ENCODE results near the gene GALNT9. TPM values are rescaled to one million over a fixed set of nuclear protein-coding genes. Genes with fewer than 3 reads are reported as not detected.

Gene GALNT9
- total RNA-seq, 6 experiments from 2014 or later = not detected

- H3K4me3 ChIP-seq = no peak overlapping the region
- no peak overlapping the region for H3K27ac ChIP-seq
- TF ChIP-seq CTCF (IDR thresholded peaks at IDR 0.05) = no peak
- no peak for TF ChIP-seq POLR2A (IDR thresholded peaks at IDR 0.05)
- no peaks in the 10 kb centered on the region for H3K36me3 ChIP-seq
- no peaks in the 10 kb centered on the region for H3K9me3 ChIP-seq
- H3K4me1 ChIP-seq = peaks cover 0 to 7% (median 0%) of the 10 kb centered on the region in 4 donors
- 74% methylated on average over 3 of the region's 37 CpGs for WGBS (ENCODE audit: insufficient coverage, low coverage, low lambda C conversion rate, missing lambda C conversion rate)
- no peak for ATAC-seq
- peak in 2 of 3 donors; percentile 14 to 45 for DNase-seq
- intact Hi-C loops (cut with DNase I) = loop anchor here (10.0 kb wide), 2 partner anchors 56 to 246 kb away; no protein-coding TSS in a partner anchor
- no peaks in the 10 kb centered on the region for H3K27me3 ChIP-seq
Measured at GRCh38 chr12:132158677-132159554, 170.5 kb downstream of the GALNT9 start.

DNA sequence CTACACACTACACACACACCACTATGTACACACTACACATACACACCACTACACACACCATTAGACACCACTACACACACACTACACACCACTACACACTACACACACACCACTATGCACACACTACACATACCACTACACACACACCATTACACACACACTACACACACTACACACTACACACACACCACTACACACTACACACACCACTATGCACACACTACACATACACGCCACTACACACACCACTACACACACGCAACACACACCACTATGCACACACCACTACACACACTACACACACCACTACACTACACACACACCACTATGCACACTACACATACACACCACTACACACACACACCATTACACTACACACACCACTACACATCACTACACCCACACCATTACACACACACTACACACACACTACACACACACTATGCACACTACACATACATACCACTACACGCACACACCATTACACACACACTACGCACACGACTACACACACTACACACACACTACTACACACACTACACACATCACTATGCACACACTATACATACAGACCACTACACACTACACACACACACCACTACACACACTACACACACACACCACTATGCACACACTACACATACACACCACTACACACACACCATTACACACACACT is 171.5 kb downstream of the GALNT9 start:
- H3K9me3 ChIP-seq = no peaks in the 10 kb centered on the region
- intact Hi-C loops (cut with DNase I) = loop anchor here (10.0 kb wide), 2 partner anchors 57 to 247 kb away; no protein-coding TSS in a partner anchor
- H3K27ac ChIP-seq = no peak overlapping the region
- no peaks in the 10 kb centered on the region for H3K27me3 ChIP-seq
- TF ChIP-seq CTCF (IDR thresholded peaks at IDR 0.05) (no peak), POLR2A (IDR thresholded peaks at IDR 0.05) (no peak)
- 89% methylated on average over 5 of the region's 5 CpGs for WGBS (ENCODE audit: insufficient coverage, low coverage, low lambda C conversion rate, missing lambda C conversion rate)
- H3K4me3 ChIP-seq = no peak overlapping the region
- no peak for ATAC-seq
- H3K4me1 ChIP-seq = peaks cover 0 to 8% (median 0%) of the 10 kb centered on the region in 4 donors
- DNase-seq = no peak
- H3K36me3 ChIP-seq = no peaks in the 10 kb centered on the region

GRCh38 chr12:132156573-132157325 is 172.6 kb downstream of the GALNT9 start:
- TF ChIP-seq POLR2A (IDR thresholded peaks at IDR 0.05) (no peak), CTCF (IDR thresholded peaks at IDR 0.05) (no peak)
- DNase-seq = no peak
- Histone ChIP-seq H3K36me3 (no peaks in the 10 kb centered on the region), H3K27ac (no peak overlapping the region), H3K27me3 (no peaks in the 10 kb centered on the region), H3K4me3 (no peak overlapping the region), H3K4me1 (peaks cover 0 to 4% (median 0%) of the 10 kb centered on the region in 4 donors), H3K9me3 (no peaks in the 10 kb centered on the region)
- ATAC-seq = no peak
- WGBS (ENCODE audit: insufficient coverage, low coverage, low lambda C conversion rate, missing lambda C conversion rate) = 78% methylated on average over 8 of the region's 8 CpGs
- intact Hi-C loops (cut with DNase I) = loop anchor here (10.0 kb wide), 2 partner anchors 58 to 248 kb away; no protein-coding TSS in a partner anchor

- 91% methylated on average over 10 of the region's 10 CpGs for WGBS (ENCODE audit: insufficient coverage, low coverage, low lambda C conversion rate, missing lambda C conversion rate)
- TF ChIP-seq POLR2A (IDR thresholded peaks at IDR 0.05) = no peak
- no peak for TF ChIP-seq CTCF (IDR thresholded peaks at IDR 0.05)
- intact Hi-C loops (cut with DNase I) = loop anchor here (10.0 kb wide), 2 partner anchors 59 to 249 kb away; no protein-coding TSS in a partner anchor
- no peaks in the 10 kb centered on the region for H3K9me3 ChIP-seq
- peaks cover 0 to 4% (median 0%) of the 10 kb centered on the region in 4 donors for H3K4me1 ChIP-seq
- H3K36me3 ChIP-seq = no peaks in the 10 kb centered on the region
- DNase-seq (no peak), ATAC-seq (no peak)
- H3K4me3 ChIP-seq = no peak overlapping the region
- H3K27ac ChIP-seq = no peak overlapping the region
- H3K27me3 ChIP-seq = no peaks in the 10 kb centered on the region
Measured at GRCh38 chr12:132155771-132156572, 173.4 kb downstream of the GALNT9 start.

Measured in right lobe of liver (tissue), 6 donors.